DMS 273 (cell line): Measurements from ENCODE around the gene RHBDF2.
A peak's percentile ranks its signal among the peaks of the same experiment; 100 is the strongest.

Source experiments
- DNase-seq: peaks from one replicate; lab custom pipeline; 2025; ENCODE audit not compliant: unreplicated experiment; lab: John Stamatoyannopoulos, UW

Gene RHBDF2

DNA sequence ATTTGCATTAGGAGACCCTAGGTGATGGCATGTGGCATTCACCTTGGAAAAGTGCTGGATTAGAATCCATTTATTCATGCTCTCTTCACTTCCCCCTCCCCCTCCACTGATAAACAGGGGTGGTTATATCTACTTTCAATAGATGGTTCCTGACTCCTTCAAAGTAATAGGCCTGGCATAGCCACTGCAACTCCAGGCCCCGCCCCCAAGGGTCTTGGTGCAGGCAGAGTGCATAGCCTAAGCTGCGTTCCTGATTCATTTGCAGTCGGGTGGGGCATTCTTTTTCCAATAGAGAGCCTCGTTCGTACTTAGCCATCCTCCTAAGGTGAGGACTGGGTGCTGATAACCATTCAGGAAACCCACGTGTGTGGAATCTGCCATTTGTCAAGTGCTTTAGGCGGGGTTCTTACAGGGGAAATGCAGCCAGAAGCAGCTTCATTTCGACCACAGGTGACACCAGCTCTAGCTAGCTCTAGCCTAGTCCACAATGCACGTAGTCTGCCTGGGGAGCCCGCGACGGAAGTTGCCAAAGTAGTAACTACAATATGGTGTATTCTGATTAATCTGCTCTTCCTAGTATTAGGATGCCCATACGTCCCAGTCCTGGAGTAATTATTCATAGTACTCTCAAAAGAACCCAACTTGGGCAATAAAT is 59.4 kb downstream of the RHBDF2 start:
- DNase-seq: no peak

GRCh38 chr17:76440751-76441362 is 60.4 kb downstream of the RHBDF2 start:
- DNase-seq: no peak

- no peak for DNase-seq
Measured at GRCh38 chr17:76439314-76439928, 61.8 kb downstream of the RHBDF2 start.

GRCh38 chr17:76438906-76439305 is 62.3 kb downstream of the RHBDF2 start:
- no peak for DNase-seq

DNA sequence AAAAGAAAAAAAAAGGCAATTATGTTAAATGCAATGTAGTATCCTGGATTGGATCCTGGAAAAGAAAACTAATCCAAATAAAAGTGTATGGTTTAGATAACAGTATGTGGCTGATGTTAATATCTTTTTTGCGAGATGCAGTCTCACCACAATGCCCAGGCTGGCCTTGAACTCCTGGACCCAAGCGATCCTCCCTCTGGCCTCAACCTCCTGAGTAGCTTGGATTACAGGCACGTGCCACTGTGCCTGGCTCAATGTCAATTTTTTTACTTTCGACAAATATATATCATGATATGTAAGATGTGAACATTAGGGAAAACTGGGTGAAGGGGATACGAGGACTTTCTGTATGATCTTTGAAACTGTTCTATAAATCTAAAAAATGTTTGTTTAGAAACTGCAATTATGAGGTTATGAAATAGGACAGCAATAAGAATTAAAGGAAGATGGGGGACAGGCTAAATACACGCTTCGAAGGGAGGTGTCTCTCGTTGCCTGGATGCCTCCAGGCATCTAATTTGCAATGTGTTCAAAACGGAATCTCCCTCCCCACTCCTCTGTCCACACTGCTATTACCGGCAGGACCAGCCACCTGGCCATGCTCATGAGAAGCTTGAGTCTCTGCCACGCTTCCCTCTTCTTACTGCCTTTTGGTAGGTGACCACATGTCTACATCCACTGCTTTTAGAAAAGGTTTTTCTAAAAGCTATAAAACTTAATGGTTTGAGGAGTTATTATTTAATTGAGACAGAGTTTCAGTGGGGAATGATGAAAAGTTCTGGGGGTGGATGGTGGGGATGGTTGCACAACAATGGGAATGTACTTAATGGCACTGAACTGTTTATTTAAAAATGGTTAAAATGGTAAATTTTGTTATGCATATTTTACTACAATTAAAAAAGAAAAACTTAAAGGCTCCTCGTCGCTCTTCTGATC is 63.5 kb downstream of the RHBDF2 start:
- DNase-seq: peak; percentile 31

- DNase-seq: no peak
Measured at GRCh38 chr17:76435751-76436150, 65.5 kb downstream of the RHBDF2 start.

GRCh38 chr17:76434870-76435269 is 66.4 kb downstream of the RHBDF2 start:
- DNase-seq: no peak

DNA sequence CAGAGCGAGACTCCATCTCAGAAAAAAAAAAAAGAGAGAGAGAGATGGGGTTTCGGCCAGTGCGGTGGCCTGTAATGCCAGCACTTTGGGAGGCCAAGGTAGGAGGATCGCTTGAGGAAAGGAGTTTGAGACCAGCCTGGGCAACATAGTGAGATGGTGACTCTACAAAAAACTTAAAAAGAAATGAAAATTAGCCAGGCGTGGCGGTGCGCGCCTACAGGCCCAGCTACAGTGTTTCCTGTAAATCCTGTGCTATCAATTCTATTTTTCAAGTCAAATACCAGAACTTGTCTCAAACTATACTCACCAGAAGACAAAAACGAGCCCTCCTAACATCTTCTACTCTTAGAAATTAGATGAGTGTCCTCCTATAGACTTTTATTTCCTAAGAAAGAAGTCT is 67.5 kb downstream of the RHBDF2 start:
- DNase-seq: no peak

GRCh38 chr17:76432712-76433336 is 68.4 kb downstream of the RHBDF2 start:
- peak; percentile 57 for DNase-seq

DNA sequence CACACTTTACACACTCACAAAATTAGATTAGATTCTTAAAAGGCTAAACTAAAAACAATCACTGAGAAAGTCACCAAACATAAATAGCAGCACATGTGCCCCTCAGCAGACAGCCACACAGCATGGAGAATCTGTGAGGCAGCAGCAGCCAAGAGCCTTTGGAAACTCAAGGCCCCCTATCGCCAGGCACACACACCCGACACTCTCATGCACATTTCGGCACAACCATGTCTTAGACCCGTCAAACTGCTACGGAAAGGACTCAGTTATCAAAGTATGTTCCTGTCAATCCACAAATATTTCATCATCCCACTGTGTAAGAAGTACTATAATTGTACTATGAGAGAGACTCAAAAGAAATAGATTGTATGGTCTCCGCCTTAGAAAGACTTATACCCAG is 69.2 kb downstream of the RHBDF2 start:
- no peak for DNase-seq

DNA sequence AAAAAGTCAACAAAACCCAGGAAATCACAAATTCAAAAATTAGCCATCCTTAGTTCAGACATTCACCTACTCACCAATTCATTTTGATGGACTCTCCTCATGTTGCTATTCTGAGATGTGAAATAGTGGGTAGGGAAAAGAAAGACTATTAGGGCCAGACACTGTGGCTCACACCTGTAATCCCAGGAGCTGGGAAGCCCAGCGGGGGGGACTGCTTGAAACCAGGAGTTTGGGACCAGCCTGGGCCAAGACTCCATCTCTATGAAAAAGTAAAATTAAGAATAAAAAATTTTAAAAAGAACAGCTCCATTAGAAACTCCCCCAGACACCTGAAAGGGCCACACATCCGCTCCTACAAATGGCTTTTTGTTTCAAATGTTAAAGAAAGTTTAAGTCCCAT is 69.7 kb downstream of the RHBDF2 start:
- DNase-seq: no peak

DNA sequence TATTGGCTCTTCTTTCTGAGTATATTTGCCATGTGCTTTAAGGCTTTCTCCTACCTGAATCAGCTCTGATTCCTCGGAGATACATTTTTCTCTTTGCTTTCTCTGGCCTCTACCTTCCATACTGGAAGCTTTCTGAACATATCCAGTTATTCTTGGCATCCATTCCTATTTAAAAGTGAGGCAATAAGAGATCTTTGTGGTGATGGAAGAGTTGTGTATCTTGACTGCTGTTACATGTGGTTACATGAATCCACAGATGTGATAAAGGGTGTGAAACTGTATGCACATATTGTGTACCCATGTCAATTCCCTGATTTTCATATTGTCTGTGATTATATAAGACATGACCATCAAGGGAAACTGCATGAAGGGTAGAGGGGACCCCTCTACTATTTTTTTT is 72.7 kb downstream of the RHBDF2 start:
- DNase-seq: no peak

GRCh38 chr17:76427501-76428231 is 73.6 kb downstream of the RHBDF2 start:
- no peak for DNase-seq

DNA sequence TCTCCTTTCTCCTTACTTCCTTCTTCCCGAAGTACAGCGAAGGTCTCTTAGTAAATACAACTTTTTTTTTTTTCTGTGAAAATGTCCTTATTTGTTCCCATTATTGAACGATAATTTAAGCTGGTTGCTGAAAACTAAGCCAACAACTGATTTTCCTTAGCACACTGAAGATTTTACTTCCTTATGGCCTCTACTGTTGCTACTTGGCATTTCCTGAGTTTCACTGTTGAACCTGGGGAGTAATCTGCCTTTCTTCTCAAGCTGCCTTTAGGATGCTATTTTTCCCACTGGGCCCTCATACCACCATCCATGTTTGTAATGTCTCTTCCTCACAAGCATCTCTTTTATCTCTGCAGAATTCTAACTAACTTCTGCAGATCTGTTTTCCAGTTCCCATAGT is 74.4 kb downstream of the RHBDF2 start:
- DNase-seq: no peak

- DNase-seq: no peak
Measured at GRCh38 chr17:76422860-76423259, 78.4 kb downstream of the RHBDF2 start.

DNA sequence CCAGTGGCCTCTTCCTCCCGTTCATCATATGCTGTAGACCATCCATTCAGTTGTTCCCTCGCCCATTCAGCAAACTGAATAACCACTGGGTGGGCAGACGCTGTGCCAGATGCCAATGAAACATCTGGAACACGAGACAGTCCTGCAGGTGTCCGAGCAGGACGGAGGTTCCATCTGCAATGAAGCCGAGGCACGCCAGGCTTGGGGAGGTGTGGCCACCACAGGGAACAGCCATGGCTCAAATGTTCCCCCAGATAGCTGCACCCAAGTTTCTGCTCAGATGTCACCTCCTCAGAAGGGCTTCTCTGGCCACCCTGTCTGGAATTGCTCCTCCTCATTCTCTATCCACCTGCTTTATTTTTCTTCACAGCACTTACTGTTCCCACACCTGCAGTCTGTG is 78.8 kb downstream of the RHBDF2 start:
- DNase-seq: no peak

- DNase-seq: no peak
Measured at GRCh38 chr17:76421044-76421407, 80.2 kb downstream of the RHBDF2 start.
